GM12873 (cell line): Measurements from ENCODE around the gene TROAP.
A peak's percentile ranks its signal among the peaks of the same experiment; 100 is the strongest.

ENCODE experiments used
- TF ChIP-seq, protein P1 (sequence below): IDR thresholded peaks from 2 replicates; pipeline ENCODE4 v1.5.1; 2012; ENCODE audit warnings: low read depth, mild to moderate bottlenecking, moderate library complexity, low read length, control low read depth; ENCODE audit not compliant: insufficient read depth; ENCODE audit errors: missing control alignments

The TROAP gene

DNA sequence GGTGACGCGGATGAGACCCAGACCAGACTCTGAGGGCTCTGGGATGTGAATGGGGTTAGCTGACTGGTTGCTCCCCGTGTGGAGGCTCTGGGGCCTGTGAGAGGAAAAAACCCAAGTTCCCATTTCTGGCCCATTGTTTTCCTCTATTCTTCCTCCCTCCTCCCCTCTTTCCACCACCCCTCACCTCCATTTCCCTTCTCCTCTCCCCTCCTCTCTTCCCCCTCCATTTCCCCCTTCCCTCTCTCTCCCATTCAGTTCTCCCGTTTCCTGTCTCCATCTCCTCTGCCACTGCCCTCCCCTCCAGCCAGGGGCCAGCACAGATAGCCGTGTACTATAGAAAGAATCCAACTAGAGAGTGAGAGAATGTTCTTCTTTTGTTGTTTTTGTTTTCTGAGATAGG lies 40.8 kb upstream of the TROAP start:
- TF ChIP-seq, protein P1, sequence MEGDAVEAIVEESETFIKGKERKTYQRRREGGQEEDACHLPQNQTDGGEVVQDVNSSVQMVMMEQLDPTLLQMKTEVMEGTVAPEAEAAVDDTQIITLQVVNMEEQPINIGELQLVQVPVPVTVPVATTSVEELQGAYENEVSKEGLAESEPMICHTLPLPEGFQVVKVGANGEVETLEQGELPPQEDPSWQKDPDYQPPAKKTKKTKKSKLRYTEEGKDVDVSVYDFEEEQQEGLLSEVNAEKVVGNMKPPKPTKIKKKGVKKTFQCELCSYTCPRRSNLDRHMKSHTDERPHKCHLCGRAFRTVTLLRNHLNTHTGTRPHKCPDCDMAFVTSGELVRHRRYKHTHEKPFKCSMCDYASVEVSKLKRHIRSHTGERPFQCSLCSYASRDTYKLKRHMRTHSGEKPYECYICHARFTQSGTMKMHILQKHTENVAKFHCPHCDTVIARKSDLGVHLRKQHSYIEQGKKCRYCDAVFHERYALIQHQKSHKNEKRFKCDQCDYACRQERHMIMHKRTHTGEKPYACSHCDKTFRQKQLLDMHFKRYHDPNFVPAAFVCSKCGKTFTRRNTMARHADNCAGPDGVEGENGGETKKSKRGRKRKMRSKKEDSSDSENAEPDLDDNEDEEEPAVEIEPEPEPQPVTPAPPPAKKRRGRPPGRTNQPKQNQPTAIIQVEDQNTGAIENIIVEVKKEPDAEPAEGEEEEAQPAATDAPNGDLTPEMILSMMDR: no peak

DNA sequence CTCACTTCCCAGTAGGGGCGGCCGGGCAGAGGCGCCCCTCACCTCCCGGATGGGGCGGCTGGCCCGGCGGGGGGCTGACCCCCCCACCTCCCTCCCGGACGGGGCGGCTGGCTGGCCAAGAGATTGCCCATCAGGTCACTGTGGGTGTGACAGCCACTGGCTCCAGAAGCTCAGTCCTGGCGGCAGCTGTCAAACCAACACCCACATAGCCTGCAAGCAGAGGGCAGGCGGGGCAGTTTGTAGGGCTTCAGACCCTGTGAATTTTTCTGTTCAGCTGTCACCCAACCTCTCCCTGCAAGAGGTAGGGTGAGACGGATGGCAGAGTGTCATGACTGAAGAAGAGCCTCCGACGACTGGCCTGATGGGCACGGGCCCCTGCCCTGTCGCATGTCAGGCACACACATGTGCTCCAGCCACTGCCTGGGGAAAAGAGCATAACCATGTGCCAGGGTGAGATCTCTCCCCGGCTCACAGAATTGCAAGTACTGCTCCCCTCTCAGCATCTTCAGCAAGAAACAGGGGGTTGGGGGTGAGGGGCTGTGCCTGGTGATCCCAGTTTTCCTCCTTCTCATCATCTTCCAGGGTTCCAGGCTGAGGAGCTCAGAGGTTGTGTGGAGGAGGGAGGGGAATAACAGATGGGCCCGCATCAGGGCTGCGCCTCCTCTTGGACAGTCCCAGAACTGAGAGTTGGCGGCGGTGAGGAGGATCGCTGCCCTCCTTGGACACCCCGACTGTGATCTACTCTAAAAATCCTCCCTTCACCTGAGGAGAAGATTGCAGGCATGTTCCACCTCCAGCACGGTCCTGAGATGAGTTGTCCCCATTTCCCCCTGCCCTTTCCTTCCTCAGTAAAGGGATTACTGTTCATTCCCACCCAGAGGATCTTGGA lies 39.3 kb upstream of the TROAP start:
- TF ChIP-seq, protein P1: peak; percentile 22

DNA sequence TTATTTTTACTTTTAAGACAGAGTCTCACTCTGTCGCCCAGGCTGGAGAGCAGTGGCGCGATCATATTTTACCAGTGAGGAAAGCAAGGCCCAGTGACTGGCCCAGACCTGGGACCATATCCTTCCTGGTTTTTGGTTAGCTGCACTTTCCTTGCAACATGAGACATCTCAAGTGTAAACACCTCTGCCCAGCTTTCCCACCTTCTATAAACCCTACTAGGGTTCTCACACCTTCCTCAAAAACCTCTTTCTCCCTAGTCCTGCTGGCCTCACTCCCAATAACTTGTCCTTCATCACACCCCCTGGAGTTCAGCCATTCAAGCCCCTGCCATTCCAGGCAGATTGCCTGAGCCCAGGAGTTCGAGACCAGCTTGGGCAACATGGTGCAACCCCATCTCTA lies 38.4 kb upstream of the TROAP start:
- TF ChIP-seq, protein P1: no peak

GRCh38 chr12:49287876-49288275 lies 35.2 kb upstream of the TROAP start:
- TF ChIP-seq, protein P1: no peak

GRCh38 chr12:49288412-49288853 lies 34.6 kb upstream of the TROAP start:
- TF ChIP-seq, protein P1: peak; percentile 82

GRCh38 chr12:49288922-49289555 lies 34.0 kb upstream of the TROAP start:
- TF ChIP-seq, protein P1: no peak

- TF ChIP-seq, protein P1: no peak
Measured at GRCh38 chr12:49292729-49293055, 30.4 kb upstream of the TROAP start.
